ENCODE results near the gene KLK5.

KLK5 gene

DNA sequence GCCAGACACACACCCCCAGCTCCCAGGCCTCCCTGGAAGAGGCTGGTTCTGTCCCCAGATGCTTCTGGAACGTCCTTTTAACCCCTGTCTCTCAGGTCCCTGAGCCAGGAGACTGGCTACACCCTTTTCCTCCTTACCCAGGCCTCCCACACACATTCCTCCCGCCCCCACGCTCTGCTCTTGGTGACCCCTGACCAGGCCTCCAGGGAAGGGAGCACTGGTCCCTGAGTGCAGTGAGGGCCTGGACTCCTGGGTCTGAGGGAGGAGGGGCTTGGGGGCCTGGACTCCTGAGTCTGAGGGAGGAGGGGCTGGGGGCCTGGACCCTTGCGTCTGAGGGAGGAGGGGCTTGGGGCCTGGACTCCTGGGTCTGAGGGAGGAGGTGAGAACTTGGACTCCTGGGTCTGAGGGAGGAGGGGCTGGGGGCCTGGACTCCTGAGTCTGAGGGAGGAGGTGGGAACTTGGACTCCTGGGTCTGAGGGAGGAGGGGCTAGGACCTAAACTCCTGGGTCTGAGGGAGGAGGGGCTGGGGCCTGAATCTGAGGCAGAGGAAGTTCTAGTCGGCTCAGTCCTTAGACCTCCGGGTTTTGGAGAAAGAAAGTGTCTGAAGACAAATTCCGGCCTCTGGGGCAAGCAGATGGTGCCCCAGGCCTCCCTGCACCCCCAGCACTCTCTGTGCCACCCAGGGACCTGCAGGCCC, 16.0 kb upstream of the KLK5 start:
- no peak for DNase-seq (ENCODE audit: low spot score)

DNA sequence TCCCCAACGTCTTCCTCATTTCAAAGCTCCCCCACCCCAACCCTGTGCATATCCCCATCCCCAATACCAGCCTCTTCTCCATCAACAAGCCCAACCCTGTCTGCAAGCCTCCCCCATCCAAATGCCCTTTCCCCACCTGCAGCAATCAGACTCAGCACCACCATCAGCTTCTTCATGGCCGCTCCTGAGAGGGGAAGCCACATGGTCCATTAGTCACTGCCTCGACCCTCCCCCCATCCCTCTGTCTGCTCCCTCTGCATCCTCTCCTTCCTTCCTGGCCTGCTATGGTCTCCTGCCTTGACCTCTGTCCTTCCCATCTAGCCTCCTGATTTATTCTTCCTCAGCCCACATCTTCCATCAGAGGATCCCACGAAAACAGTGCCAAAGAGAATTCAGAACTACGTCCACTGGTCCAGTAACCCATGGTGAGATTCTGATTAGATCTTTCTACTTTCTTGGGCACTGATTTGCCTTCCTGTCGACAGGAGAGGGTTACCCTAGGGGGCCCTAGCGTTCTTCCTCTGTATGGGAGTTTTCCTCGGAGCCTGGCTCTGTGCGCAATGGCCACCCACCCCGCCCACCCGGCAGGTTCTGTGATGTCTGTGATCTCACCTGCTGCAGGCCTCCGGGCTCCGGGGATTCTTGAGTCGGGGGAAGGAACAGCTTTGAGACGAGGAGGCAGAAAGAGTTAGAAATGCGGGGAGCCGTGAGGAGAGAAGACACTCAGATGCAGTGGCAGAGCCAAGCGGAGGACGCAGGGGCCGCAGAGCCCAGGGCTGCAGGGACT, 15.3 kb upstream of the KLK5 start:
- DNase-seq (ENCODE audit: low spot score): no peak

DNA sequence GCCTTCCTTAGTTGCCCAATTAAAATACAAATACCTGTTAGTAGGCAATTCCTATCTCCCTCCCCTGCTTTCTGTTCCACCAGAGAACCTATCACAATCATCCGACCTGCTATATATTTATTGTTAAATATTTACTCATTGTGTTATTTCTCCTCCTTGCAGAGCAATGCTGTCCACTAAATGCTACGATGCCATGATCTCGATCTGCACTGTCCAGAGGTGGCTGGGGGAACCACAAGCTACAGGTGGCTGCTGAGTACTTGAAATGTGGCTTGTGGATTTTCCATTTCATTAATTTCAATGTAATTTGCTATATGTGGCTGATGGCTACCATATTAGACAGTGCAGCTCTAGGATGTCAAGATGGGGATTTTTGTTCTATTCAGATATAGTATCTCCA, 11.4 kb upstream of the KLK5 start:
- DNase-seq (ENCODE audit: low spot score): no peak

DNA sequence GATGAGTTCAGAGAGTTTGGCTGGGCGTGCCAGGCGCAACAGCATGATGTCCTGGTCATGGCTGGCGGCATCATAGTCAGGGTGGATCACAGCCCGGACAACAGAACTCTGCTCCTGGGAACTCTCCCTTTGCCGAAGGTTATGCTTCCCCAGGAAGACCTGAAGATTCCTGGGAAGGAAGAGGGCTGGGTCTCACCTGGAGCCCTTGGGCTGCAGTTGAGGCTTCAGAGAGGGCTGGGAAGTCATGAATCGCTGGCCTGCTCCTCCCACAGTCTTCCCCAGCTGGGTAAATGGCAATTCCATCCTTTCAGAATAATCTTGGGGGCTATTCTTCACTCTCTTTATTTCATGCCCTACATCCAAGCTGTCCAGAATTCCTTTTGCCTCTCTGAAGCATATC, 10.5 kb upstream of the KLK5 start:
- no peak for DNase-seq (ENCODE audit: low spot score)

DNA sequence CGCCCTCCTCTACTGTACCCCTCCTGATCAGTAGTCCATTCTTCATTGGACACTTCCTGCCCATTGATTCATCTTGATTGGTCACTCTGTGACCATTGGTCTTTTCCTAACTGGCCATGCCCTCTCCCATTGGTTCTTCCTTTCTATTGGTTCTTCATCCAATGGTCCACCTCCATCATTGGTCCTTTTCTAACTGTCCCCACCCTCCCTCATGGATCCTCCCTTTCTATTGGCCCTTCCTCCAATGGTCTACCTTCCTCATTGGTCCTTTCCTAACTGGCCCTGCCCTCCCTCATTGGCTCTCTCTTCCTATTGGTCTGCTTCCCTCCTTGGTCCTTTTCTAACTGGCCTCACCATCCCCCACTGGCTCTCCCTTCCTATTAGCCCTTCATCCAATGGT, 9.4 kb upstream of the KLK5 start:
- no peak for DNase-seq (ENCODE audit: low spot score)

DNA sequence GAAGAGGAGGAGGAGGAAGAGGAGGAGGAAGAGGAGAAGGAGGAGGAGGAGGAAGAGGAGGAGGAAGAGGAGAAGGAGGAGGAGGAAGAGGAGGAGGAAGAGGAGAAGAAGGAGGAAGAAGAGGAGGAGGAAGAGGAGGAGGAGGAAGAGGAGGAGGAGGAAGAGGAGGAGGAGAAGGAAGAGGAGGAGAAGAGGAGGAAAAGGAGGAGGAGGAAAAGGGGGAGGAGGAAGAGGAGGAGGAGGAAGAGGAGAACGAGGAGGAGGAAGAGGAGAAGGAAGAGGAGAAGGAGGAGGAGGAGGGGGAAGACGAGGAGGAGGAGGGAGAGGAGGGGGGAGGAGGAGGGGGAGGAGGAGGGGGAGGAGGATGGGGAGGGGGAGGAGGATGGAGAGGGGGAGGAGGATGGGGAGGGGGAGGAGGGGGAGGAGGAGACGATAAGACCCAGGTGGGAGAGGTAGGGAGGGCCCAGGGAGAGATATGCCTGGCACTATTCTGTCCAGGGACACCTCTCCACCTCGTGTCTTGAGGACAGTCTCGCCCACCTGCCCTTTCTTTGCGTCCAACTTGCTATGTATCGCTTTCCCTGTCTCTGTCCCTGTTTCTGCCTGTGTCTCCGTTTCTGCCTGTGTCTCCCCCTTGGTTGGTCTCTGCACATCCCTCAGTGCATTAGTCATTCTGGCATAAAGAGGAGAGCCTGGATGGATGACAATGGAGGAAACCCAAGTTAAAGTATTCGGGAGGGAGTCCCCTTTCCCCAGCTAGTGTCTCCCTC, 7.1 kb upstream of the KLK5 start:
- DNase-seq (ENCODE audit: low spot score): no peak

DNA sequence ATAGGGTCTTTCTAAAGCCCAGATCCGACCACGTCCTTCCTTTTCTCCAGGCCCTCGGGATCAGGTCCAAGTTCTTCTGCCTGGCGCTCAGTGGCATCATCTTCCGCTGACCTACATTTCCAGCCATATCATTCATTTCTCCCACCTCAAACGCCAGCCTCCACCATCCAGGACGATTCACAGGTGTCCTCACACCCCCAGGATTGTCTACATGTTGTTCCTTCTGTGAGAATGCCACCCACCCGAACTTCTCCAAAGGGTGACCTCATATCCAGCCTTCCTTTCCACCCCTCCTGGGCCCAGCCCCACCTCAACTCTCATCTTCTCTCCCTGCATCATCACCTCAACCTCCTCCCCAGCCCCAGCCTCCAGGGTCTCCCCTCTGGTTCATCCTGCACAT, 4.7 kb upstream of the KLK5 start:
- no peak for DNase-seq (ENCODE audit: low spot score)

DNA sequence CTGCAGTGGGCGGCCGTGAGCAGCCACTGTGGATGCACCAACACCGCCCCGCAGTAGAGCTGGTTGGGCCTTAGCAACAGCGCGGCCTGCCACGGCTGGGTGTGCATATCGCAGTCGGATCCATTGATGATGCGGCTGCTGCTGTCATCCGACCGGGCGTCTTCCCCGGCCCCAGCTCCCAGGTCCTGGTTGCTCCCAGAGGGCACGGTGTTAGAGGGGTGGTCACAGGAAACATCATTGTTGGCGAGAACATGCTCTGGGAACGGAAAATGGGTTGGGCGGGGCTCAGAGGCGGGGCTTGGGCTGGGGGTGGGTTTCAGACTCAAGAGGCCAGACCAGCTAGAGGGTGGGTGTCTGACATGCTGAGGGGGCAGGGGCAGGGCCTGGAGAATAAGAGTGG, 3.0 kb downstream of the KLK5 start:
- DNase-seq (ENCODE audit: low spot score): no peak

DNA sequence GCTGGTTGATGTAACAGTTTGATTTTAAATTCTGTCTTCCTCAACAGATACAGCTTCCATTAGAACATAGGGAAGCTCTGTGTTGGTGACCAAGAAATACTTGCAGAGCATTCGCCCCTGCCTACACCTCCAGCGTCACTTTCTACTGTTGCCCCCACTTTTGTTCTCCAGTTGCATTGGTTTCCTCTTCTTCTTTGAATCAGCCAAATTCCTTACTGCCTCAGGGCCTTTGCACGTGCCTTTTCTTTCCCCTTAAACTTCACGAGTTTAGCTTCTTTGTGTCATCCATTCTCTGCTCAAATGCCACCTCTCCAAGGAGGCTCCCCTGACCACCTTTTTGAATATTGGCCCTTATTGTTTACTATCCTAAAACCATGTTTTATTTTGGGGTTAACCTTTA, 5.7 kb downstream of the KLK5 start:
- no peak for DNase-seq (ENCODE audit: low spot score)

DNA sequence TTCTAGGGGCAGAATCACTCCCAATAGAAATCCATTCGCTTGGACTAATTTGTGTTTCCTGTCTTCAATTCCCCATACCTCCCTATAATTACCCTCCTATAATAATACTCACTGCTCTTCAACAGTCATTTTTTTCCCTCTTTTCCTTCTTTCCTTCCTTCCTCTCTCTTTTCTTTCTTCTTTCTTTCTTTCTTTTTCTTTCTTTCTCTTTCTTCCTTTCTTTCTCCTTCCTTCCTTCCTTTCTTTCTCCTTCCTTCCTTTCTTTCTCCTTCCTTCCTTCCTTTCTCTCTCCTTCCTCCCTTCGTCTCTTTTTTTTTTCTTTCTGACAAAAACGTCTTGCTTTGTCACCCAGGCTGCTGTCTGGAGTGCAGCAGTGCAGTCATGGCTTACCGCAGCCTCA, 8.0 kb downstream of the KLK5 start:
- DNase-seq (ENCODE audit: low spot score): no peak

DNA sequence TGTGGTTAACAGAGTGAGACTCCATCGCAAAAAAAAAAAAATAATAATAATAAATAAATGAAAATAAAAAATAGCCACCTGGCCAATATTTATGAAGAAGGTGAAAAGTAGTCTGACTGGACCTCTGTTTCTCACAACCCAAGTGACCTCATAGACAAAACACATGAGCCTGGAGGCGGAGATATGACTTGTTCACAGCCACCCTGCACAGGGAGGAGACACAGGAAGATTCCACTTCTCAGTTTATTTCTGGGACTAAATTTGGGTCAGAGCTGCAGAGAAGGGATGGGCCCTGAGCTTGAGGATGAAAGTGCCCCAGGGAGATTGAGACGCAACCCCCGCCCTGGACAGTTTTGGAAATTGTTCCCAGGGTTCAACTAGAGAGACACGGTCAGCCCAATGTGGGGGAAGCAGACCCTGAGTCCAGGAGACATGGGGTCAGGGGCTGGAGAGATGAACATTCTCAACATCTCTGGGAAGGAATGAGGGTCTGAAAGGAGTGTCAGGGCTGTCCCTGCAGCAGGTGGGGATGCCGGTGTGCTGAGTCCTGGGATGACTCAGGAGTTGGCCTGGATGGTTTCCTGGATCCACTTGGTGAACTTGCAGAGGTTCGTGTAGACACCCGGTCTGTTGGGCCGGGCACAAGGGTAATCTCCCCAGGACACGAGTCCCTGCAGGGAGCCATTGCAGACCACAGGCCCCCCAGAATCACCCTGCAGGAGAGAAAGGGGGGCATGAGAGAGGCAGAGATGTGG, 9.6 kb downstream of the KLK5 start:
- DNase-seq (ENCODE audit: low spot score): no peak

DNA sequence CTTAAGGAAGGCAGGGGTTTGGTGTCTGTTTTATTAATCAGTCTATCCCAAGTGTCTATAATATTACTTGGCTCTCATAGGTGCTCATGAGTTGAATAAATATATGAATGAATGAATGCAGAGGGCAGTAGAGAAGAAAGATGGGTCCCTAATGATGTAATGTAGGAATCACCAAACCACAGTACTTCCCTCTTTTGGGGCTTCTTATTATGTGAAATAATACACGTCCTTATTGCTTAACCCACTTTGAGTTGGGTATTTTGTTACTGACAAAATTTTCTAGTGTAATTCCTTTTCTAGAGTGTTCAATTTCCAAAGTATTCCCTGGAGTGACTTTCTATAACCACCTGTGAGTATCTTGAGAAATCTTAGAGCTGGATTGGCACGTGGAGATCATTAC, 13.2 kb downstream of the KLK5 start:
- no peak for DNase-seq (ENCODE audit: low spot score)

DNA sequence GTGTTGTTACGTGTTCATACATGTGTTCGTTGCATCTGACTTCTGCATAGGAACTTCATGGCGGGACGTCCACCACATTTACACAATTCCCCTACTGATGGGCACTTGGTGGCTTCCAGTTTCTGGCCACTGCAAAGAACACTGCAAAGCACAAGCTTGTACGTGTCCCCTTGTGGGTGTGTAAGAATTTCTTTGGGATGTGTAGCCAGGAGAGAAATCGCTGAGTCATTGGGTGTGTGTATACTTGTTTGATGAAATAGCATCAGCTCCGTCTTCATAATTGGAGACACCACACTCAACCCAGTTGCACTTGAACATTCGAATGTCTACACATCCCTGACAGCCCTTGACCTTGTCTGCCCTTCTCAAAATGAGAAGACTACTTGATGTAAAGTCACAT, 19.2 kb downstream of the KLK5 start:
- DNase-seq (ENCODE audit: low spot score): no peak

DNA sequence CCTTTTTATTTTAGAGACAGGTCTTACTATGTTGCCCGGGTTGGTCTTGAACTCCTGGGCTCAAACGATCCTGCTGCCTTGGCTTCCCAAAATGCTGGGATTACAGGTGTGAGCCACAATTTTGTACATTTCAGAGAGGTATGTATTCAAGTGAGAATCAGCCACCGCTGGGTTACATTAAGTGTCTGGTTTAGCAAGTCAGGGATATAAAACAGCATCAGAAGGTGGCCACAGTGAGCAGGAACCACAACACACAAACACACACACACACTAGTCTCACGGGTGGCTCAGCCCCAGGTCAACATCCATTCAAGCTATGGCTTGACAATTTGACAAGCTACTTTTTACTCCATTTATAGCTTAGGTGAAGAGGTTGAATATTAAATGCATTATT, 20.2 kb downstream of the KLK5 start:
- no peak for DNase-seq (ENCODE audit: low spot score)

DNA sequence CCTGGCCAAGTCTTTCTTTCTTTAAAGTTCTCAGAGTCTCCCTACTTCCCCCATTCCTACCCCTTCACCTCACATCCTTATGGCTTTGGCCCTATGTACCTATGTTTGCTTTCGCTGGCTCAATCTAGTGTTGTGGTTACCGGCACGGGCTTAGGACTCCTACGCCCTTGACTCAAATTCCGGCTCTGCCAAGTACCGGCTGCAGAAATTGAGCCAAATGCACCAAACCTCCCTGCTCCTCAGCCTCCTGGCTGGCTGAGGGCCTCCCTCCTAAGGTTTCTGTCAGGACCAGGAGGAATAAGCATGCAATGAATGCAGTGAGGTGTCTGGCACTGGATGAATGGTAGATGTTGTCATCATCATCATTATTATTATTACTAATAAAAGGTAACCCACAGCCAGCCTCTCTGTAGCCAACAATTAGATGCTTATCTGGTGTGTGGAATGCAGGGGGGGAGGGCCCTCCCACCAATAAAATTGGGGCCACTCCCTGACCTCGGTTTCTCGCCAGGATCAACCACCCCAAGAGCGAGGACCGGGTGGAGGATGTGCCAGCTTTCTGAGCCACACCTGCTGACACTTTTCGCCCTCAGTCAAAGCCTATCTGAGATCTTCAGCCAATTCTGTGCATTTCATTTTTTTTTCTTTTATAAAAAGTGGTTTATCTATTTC, 20.7 kb downstream of the KLK5 start:
- DNase-seq (ENCODE audit: low spot score): no peak

DNA sequence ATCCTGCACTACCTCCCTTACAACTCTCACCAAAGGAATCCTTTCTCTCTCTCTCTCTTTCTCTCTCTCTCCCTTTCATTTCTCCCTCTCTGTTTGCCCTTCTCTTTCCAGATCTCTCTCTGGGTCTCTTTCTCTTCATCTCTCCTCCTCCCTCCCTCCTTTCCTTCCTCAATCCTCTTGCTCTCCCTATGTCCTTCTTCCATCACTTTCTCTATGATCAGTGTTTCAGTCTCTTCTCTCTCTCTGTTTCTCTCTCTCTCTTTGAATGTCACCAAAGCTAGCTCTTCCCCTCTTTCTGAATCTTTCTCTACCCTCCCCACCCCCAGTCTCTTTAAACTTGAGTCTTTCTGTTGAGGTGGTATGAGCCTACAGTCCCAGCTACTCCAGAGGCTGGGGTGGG, 21.8 kb downstream of the KLK5 start:
- DNase-seq (ENCODE audit: low spot score): no peak

DNA sequence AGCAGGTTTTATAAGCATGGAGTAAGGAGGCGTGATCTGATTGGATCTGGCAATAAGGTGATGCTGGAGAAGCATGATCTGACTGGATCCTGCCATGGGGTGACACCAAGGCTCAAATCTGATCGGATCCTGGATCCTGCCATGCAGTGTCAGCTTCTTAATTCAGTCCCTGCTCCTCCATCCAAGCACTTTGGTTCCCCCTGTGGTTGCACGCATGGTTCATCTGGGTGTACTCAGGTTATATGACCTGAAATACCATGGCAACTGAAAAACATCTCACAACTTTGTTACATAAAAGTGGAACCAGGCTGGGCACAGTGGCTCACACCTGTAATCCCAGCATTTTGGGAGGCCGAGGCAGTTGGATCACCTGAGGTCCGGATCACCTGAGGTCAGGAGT, 24.0 kb downstream of the KLK5 start:
- no peak for DNase-seq (ENCODE audit: low spot score)

DNA sequence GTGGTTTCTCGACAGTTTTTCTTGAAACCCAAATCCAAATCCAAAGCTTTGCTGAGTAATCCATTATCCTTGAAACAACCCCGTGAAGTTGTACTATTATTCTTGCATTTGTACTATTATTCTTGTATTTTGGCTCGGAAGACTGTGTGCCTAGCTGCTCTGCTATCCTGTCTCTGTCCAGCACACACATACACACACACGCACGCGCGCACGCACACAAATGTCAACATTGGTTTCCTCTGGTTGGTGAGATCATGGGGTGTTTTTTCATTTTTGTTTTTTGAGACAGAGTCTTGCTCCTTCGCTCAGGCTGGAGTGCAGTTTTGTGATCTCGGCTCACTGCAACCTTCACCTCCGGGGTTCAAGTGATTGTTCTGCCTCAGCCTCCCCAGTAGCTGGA, 26.7 kb downstream of the KLK5 start:
- DNase-seq (ENCODE audit: low spot score): no peak

DNA sequence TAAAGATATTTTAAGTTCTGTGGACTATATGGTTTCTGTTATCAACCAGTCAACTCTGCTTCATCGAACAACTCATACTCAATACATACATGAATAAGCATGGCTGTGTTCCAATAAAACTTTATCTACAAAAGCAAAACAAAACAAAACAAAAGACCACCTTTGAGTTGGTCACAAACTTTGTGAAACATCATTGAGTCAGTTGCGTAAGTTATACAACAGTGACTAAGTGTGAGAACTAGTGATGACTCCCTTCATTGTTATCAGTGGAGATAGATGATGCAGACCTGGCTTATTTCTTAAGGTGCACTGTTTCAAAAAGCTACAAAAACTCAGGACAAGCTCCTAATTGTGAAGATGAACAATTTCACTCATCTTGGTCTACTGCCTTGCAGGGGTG, 27.1 kb downstream of the KLK5 start:
- no peak for DNase-seq (ENCODE audit: low spot score)

DNA sequence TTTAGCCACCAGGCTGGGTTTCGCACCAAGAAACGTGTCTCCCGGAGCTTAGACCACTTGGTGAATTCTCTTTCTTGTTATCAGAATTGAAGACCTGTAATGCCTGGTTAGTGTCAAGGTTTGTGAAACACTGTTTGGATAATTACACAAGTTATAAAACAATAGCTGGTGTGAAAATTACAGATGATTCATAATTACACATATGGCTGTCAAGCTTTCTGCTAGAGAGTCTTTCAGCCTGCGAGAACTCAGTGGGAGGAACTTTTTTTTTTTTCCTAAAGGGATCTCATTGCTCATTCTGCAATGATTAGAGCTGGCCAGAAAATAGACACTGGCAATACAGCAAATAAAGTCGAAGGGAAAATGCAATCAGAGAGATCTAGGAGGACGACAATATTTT, 28.3 kb downstream of the KLK5 start:
- no peak for DNase-seq (ENCODE audit: low spot score)

DNA sequence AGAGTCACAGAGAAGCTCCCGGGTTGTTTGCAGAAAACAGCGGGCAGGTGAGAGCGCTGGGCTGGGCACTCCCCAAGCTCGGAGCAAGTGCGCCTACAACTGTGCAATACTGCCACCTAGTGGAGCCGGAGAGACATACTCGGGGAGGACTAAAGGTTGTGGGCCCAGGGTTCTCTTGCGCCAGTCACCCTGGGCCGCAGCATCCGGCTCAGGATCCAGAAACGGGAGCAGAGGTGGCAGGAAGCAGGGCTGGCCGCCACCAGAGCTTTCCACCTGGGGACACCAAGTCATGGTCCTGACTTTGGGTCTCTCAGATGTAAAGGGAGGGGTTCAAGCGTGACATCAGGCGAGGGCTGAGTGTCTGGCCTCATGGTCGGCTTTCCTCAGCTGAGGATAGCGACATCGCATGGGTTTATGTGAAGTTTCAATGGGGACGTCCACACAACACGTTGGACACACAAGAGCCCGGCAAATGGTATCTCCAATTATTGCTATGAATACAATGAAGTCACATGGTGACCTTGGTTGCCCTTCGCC, 30.5 kb downstream of the KLK5 start:
- DNase-seq (ENCODE audit: low spot score): peak; percentile 80

Data from HuH-7 (cell line).